HepG2 (cell line): Measurements from ENCODE around the gene SEMA3E. TPM values are rescaled to one million over a fixed set of nuclear protein-coding genes. Genes with fewer than 3 reads are reported as not detected.

Experiments used
- ATAC-seq: fragments of 200-7000 bp; cut with Tn5 transposase; 3 replicates; pipeline ENCODE4 v1.9.1; 2020; ENCODE audit warnings: mild to moderate bottlenecking, moderate library complexity
- BruUV-seq: library from RNA; stranded (reverse); fragments of 400-500 nt; replicated peaks from 2 replicates; lab custom pipeline; 2021; lab: Mats Ljungman, UMichigan
- CTCF ChIA-PET: fragments of 300-600 bp; formaldehyde crosslinking; extraction: SDS; loops from one replicate; lab custom pipeline; 2021; ENCODE audit warnings: low total read pairs, inconsistent platforms, low intra/inter-chr PET ratio; lab: Yijun Ruan, JAX
- POLR2A ChIA-PET: fragments of 350-600 bp; sonication (Branson Sonifier 250); formaldehyde crosslinking; loops from one replicate; lab custom pipeline; 2020; ENCODE audit warnings: antibody characterized with exemption, inconsistent platforms; lab: Yijun Ruan, JAX
- DNase-seq: peaks from one replicate; pipeline ENCODE4 v3.0.0-alpha.2; 2015; ENCODE audit warnings: low spot score
- FAIRE-seq: peaks from 3 replicates; lab custom pipeline; 2011; peaks lifted over from hg19 to GRCh38; lab: Jason Lieb, UNC
- H2AFZ ChIP-seq: one replicate; pipeline ENCODE4 v1.6.1; 2011; ENCODE audit warnings: low read length, inconsistent platforms
- H3K27ac ChIP-seq: fragments of 300-600 bp; 3 replicates; pipeline ENCODE4 v1.8.0; 2011; ENCODE audit warnings: mixed run types, mild to moderate bottlenecking, mixed read lengths, low read length, inconsistent platforms; ENCODE audit not compliant: insufficient read depth; ENCODE audit errors: extremely low read length
- H3K27me3 ChIP-seq, 2 experiments: fragments of 200-600 bp in 1 of 2; 2 replicates in 1 of 2; 3 replicates in 1 of 2; pipeline versions ENCODE4 v1.6.0 to v1.8.0; 2011; ENCODE audit warnings: low read length in 2 of 2, mild to moderate bottlenecking in 2 of 2, moderate library complexity in 2 of 2, inconsistent platforms in 1 of 2; ENCODE audit not compliant: insufficient read depth in 2 of 2, control insufficient read depth in 1 of 2
- H3K36me3 ChIP-seq, 2 experiments: fragments of 200-600 bp in 1 of 2; replicated peaks in 1 of 2; 2 replicates in 1 of 2; 3 replicates in 1 of 2; pipeline versions ENCODE4 v1.5.1 to v1.8.0; 2011; ENCODE audit warnings: low read length in 2 of 2, inconsistent platforms in 1 of 2; ENCODE audit not compliant: insufficient read depth in 2 of 2, control insufficient read depth in 1 of 2
- H3K4me1 ChIP-seq: 2 replicates; pipeline ENCODE4 v1.5.1; 2012; ENCODE audit warnings: low read length, inconsistent platforms; ENCODE audit not compliant: insufficient read depth
- H3K4me2 ChIP-seq: 2 replicates; pipeline ENCODE4 v1.6.0; 2011; ENCODE audit warnings: low read depth, low read length, inconsistent platforms
- H3K4me3 ChIP-seq, 3 experiments: fragments of 200-600 bp in 1 of 3; sonication (generic), shearing (Covaris generic) in 1 of 3; replicated peaks in 1 of 3; 2 replicates each; pipeline ENCODE4 v1.5.1; 2011 to 2016; ENCODE audit warnings: low read length in 3 of 3, inconsistent platforms in 2 of 3, low read depth in 2 of 3, mild to moderate bottlenecking in 2 of 3, control low read depth in 1 of 3, mixed read lengths in 1 of 3; ENCODE audit not compliant: insufficient read depth in 1 of 3
- H3K79me2 ChIP-seq: one replicate; pipeline ENCODE4 v1.6.1; 2011; ENCODE audit warnings: low read length, inconsistent platforms; ENCODE audit not compliant: insufficient read depth
- H3K9ac ChIP-seq: 2 replicates; pipeline ENCODE4 v1.6.0; 2011; ENCODE audit warnings: mild to moderate bottlenecking, low read depth, low read length, inconsistent platforms; ENCODE audit not compliant: insufficient read depth
- H3K9me3 ChIP-seq: 2 replicates; pipeline ENCODE4 v1.5.1; 2012; ENCODE audit warnings: mild to moderate bottlenecking, low read length
- H4K20me1 ChIP-seq: 2 replicates; pipeline ENCODE4 v1.6.0; 2011; ENCODE audit warnings: inconsistent platforms, mild to moderate bottlenecking, low read length, moderate library complexity; ENCODE audit not compliant: insufficient read depth
- DZIP1 ChIP-seq: sonication (generic); formaldehyde crosslinking; IDR thresholded peaks from 2 replicates; pipeline ENCODE4 v1.5.0; 2020; ENCODE audit warnings: mild to moderate bottlenecking, missing genetic modification reagents
- GMEB2 ChIP-seq: IDR thresholded peaks from 2 replicates; pipeline ENCODE4 v1.6.1; 2016; ENCODE audit warnings: missing biosample characterization, missing genetic modification reagents, low read depth
- HBP1 ChIP-seq: IDR thresholded peaks from 2 replicates; pipeline ENCODE4 v1.6.1; 2016; ENCODE audit warnings: low read depth, control low read depth
- KMT2B ChIP-seq: IDR thresholded peaks from 2 replicates; pipeline ENCODE4 v1.6.1; 2016; ENCODE audit warnings: missing genetic modification reagents, missing compliant biosample characterization
- ONECUT2 ChIP-seq: sonication (generic); formaldehyde crosslinking; IDR thresholded peaks from 2 replicates; pipeline ENCODE4 v1.4.0; 2020; ENCODE audit warnings: missing genetic modification reagents
- RAD21 ChIP-seq: fragments of 450-650 bp; formaldehyde crosslinking; IDR thresholded peaks from 2 replicates; pipeline ENCODE4 v1.5.0; 2020; ENCODE audit warnings: mild to moderate bottlenecking
- REXO4 ChIP-seq: sonication (generic); formaldehyde crosslinking; IDR thresholded peaks from 2 replicates; pipeline ENCODE4 v1.8.0; 2022; ENCODE audit warnings: missing genetic modification reagents, mild to moderate bottlenecking, borderline replicate concordance
- SRF ChIP-seq: IDR thresholded peaks from 2 replicates; pipeline ENCODE4 v1.6.1; 2011; ENCODE audit warnings: mild to moderate bottlenecking, low read depth, low read length, moderate library complexity
- U2AF2 ChIP-seq: fragments of 200-400 bp; formaldehyde crosslinking; IDR thresholded peaks from 2 replicates; pipeline ENCODE4 v1.6.1; 2017; ENCODE audit warnings: low read depth, mild to moderate bottlenecking, low read length
- ZBTB8A ChIP-seq: sonication (generic); formaldehyde crosslinking; IDR thresholded peaks from 2 replicates; pipeline ENCODE4 v1.4.0; 2020; ENCODE audit warnings: mild to moderate bottlenecking, low read depth, missing genetic modification reagents, borderline replicate concordance
- ZNF383 ChIP-seq: sonication (generic); formaldehyde crosslinking; IDR thresholded peaks from 2 replicates; pipeline ENCODE4 v1.4.0; 2020; ENCODE audit warnings: missing genetic modification reagents, mild to moderate bottlenecking, borderline replicate concordance
- ZNF484 ChIP-seq: sonication (generic); formaldehyde crosslinking; IDR thresholded peaks from 2 replicates; pipeline ENCODE4 v1.5.1; 2020; ENCODE audit warnings: mild to moderate bottlenecking, low read depth, missing genetic modification reagents, borderline replicate concordance
- ZNF577 ChIP-seq: sonication (generic); formaldehyde crosslinking; IDR thresholded peaks from 2 replicates; pipeline ENCODE4 v1.4.0; 2020; ENCODE audit warnings: mild to moderate bottlenecking, low read depth, missing genetic modification reagents, borderline replicate concordance
- WGBS: methylation state at CpG from one replicate; pipeline ENCODE4 v1.1.6; 2017; ENCODE audit warnings: low lambda C conversion rate; 5-methylcytosine and 5-hydroxymethylcytosine counted together
- in situ Hi-C: cut with HindIII; loops from 2 replicates; pipeline ENCODE4 v1.10.0; 2017; ENCODE audit warnings: low pct_unique_long_range_greater_than_20kb; ENCODE audit not compliant: extremely low pct_ligation_motif_present
- intact Hi-C: fragments of 100-400 bp; cut with micrococcal nuclease; formaldehyde crosslinking; loops from one replicate; pipeline ENCODE4 v1.10.0; 2022; ENCODE audit not compliant: unreplicated experiment
- polyA plus RNA-seq, 8 experiments: library from polyadenylated mRNA; depleted of rRNA in 3 of 8; stranded (reverse) in 7 of 8; unstranded in 1 of 8; fragments of >200 nt; fragmentation: Illumina TruSeq in 4 of 8; extraction: Trizol in 4 of 8; gene quantifications; 2 replicates each; pipeline versions ENCODE4 v1.2.1 to v1.2.3, GENCODE V29; 2011 to 2016; ENCODE audit warnings: low read depth in 4 of 8, missing spikeins in 1 of 8, mixed read lengths in 1 of 8; ENCODE audit not compliant: insufficient read depth in 1 of 8
- total RNA-seq, 5 experiments: library from RNA; depleted of rRNA; stranded (reverse); fragments of >200 nt; fragmentation: Illumina TruSeq; extraction: Trizol; gene quantifications; 2 replicates each; pipeline ENCODE4 v1.2.3, GENCODE V29; 2016; ENCODE audit warnings: low read depth in 1 of 5
- TF ChIP-seq, protein P1 (sequence below): sonication (generic); formaldehyde crosslinking; IDR thresholded peaks from 2 replicates; pipeline ENCODE4 v1.5.0; 2020; ENCODE audit warnings: mild to moderate bottlenecking, missing genetic modification reagents

SEMA3E gene
- total and polyA plus RNA-seq, 2 of the 13 experiments (the other 11 are each of a cell fraction or from before 2014, with no cell fraction given): not detected

DNA sequence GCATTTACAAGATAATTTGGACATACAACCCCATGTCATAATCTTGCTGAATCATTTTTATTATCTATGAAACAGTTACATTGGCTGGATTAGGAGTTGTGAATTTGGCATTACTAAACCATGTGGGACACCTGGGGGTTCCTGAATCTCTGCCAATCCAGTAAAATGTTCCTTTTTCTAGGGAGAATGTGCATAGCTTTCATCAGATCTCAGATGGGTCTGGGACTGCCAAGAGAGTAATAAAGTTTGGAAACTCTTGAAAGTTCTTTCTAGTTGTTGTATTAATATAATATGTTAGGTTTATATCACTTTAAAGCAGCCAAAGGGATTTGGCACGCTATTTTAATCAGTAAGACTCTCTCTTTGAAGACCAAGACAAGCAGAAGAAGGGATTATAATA lies 62.7 kb downstream of the SEMA3E start:
- H3K9me3 ChIP-seq: no peaks in the 10 kb centered on the region
- in situ Hi-C loops (no loop called here), intact Hi-C loops (no loop called here)
- no peaks in the 10 kb centered on the region for H3K79me2 ChIP-seq
- ChIA-PET CTCF (no interaction called here), POLR2A (no interaction called here)
- ATAC-seq (no peak), FAIRE-seq (no peak), DNase-seq (no peak)
- H3K27me3 ChIP-seq: no peaks in the 10 kb centered on the region
- H3K36me3 ChIP-seq: no peaks in the 10 kb centered on the region
- no peak overlapping the region for H2AFZ ChIP-seq
- no TSS peak for BruUV-seq
- H3K4me2 ChIP-seq: no peak overlapping the region
- H3K4me1 ChIP-seq: no peaks in the 10 kb centered on the region
- TF ChIP-seq U2AF2: no peak
- TF ChIP-seq DZIP1 (CRISPR knock-in tag): no peak
- TF ChIP-seq GMEB2 (CRISPR knock-in tag): no peak
- no peak for TF ChIP-seq SRF
- TF ChIP-seq, protein P1, sequence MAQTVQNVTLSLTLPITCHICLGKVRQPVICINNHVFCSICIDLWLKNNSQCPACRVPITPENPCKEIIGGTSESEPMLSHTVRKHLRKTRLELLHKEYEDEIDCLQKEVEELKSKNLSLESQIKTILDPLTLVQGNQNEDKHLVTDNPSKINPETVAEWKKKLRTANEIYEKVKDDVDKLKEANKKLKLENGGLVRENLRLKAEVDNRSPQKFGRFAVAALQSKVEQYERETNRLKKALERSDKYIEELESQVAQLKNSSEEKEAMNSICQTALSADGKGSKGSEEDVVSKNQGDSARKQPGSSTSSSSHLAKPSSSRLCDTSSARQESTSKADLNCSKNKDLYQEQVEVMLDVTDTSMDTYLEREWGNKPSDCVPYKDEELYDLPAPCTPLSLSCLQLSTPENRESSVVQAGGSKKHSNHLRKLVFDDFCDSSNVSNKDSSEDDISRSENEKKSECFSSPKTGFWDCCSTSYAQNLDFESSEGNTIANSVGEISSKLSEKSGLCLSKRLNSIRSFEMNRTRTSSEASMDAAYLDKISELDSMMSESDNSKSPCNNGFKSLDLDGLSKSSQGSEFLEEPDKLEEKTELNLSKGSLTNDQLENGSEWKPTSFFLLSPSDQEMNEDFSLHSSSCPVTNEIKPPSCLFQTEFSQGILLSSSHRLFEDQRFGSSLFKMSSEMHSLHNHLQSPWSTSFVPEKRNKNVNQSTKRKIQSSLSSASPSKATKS (CRISPR knock-in tag): no peak
- TF ChIP-seq ZNF484 (CRISPR knock-in tag): no peak
- TF ChIP-seq KMT2B: no peak
- TF ChIP-seq ZNF383: no peak
- no peak for TF ChIP-seq ZBTB8A (CRISPR knock-in tag)
- no peak for TF ChIP-seq ONECUT2
- no peak for TF ChIP-seq RAD21 (CRISPR knock-in tag)
- no peak for TF ChIP-seq HBP1 (CRISPR knock-in tag)
- TF ChIP-seq ZNF577: no peak
- no peak for TF ChIP-seq REXO4
- H3K27ac ChIP-seq: no peak overlapping the region
- 4% methylated on average over 1 of the region's 1 CpG for WGBS
- H3K4me3 ChIP-seq: no peak overlapping the region
- H4K20me1 ChIP-seq: no peaks in the 10 kb centered on the region
- H3K9ac ChIP-seq: no peak overlapping the region
